H1 (cell line): ENCODE data around the gene MAML1. TPM values are rescaled to one million over a fixed set of nuclear protein-coding genes. Genes with fewer than 3 reads are reported as not detected.

Experiments used
- CHD2 ChIP-seq: IDR thresholded peaks from 2 replicates; pipeline ENCODE4 v1.6.1; 2012; ENCODE audit warnings: low read length, improper control_type of control experiment
- KDM5A ChIP-seq: fragments of 200-600 bp; IDR thresholded peaks from 2 replicates; pipeline ENCODE4 v1.7.1; 2012; ENCODE audit warnings: mild to moderate bottlenecking, low read length, inconsistent platforms, mixed read lengths
- POLR2A ChIP-seq, 2 experiments: IDR thresholded peaks; 1 replicate in 1 of 2; 2 replicates in 1 of 2; pipeline ENCODE4 v1.6.1; 2011; ENCODE audit warnings: low read depth in 2 of 2, low read length in 2 of 2, mild to moderate bottlenecking in 2 of 2; ENCODE audit errors: control extremely low read depth in 1 of 2
- SIN3A ChIP-seq, 2 experiments: IDR thresholded peaks in 1 of 2; conservative IDR thresholded peaks in 1 of 2; 2 replicates each; pipeline ENCODE4 v1.6.1; 2011 to 2012; ENCODE audit warnings: low read length in 2 of 2, improper control_type of control experiment in 1 of 2, low read depth in 1 of 2, mild to moderate bottlenecking in 1 of 2
- SP1 ChIP-seq: IDR thresholded peaks from 2 replicates; pipeline ENCODE4 v1.6.1; 2011; ENCODE audit warnings: low read depth, low read length
- SP2 ChIP-seq: IDR thresholded peaks from 2 replicates; pipeline ENCODE4 v1.6.1; 2012; ENCODE audit warnings: mild to moderate bottlenecking, low read length, inconsistent platforms
- SRF ChIP-seq: IDR thresholded peaks from 2 replicates; pipeline ENCODE4 v1.6.1; 2011; ENCODE audit warnings: mild to moderate bottlenecking, low read depth, low read length, moderate library complexity
- polyA plus RNA-seq, 7 experiments: library from polyadenylated mRNA; depleted of rRNA in 3 of 7; stranded (reverse) in 5 of 7; unstranded in 2 of 7; fragments of >200 nt in 5 of 7; fragments of 200-250 nt in 2 of 7; gene quantifications; 1 replicate in 5 of 7; 2 replicates in 1 of 7; 4 replicates in 1 of 7; pipeline versions ENCODE4 v1.2.1 to v1.2.3, GENCODE V29; 2011 to 2013; ENCODE audit warnings: missing spikeins in 2 of 7, mixed read lengths in 2 of 7
- total RNA-seq: library from RNA; stranded (reverse); fragmentation: NEBNext Ultra II Directional; extraction: Animal tissue kit (Norgen Biotek cat#: 25700); gene quantifications from 2 replicates; pipeline ENCODE4 v1.2.1, GENCODE V29; 2021
- TF ChIP-seq, protein P1 (sequence below), 3 experiments: IDR thresholded peaks; 1 replicate in 2 of 3; 2 replicates in 1 of 3; pipeline versions ENCODE4 v1.5.1 to v1.6.1; 2011; ENCODE audit warnings: low read length in 3 of 3, mild to moderate bottlenecking in 3 of 3, inconsistent platforms in 2 of 3, low read depth in 1 of 3, moderate library complexity in 1 of 3; ENCODE audit not compliant: insufficient read depth in 1 of 3; ENCODE audit errors: control extremely low read depth in 1 of 3
- TF ChIP-seq, protein P2 (sequence below): IDR thresholded peaks from 2 replicates; pipeline ENCODE4 v1.6.1; 2012; ENCODE audit warnings: low read length, inconsistent platforms

MAML1 gene
- total and polyA plus RNA-seq, 2 of the 8 experiments (the other 6 are each of a cell fraction or from before 2014, with no cell fraction given): 17.1 to 41.9 TPM

- no peak for TF ChIP-seq KDM5A
- TF ChIP-seq POLR2A (IDR thresholded peaks at IDR 0.05; ENCODE audit: control extremely low read depth in 1 of 2, low read depth in 2 of 2, low read length in 2 of 2): no peak
- TF ChIP-seq SIN3A (conservative IDR thresholded peaks at IDR 0.05 in 1 of 2, IDR thresholded peaks at IDR 0.05 in 1 of 2; ENCODE audit: low read depth in 1 of 2, low read length in 2 of 2): 0 out of 4 replicates have a peak, but pooled peaks of 1 of the 2 experiments have one; percentile 47
- TF ChIP-seq SP2: no peak
- TF ChIP-seq, protein P1, sequence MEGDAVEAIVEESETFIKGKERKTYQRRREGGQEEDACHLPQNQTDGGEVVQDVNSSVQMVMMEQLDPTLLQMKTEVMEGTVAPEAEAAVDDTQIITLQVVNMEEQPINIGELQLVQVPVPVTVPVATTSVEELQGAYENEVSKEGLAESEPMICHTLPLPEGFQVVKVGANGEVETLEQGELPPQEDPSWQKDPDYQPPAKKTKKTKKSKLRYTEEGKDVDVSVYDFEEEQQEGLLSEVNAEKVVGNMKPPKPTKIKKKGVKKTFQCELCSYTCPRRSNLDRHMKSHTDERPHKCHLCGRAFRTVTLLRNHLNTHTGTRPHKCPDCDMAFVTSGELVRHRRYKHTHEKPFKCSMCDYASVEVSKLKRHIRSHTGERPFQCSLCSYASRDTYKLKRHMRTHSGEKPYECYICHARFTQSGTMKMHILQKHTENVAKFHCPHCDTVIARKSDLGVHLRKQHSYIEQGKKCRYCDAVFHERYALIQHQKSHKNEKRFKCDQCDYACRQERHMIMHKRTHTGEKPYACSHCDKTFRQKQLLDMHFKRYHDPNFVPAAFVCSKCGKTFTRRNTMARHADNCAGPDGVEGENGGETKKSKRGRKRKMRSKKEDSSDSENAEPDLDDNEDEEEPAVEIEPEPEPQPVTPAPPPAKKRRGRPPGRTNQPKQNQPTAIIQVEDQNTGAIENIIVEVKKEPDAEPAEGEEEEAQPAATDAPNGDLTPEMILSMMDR (IDR thresholded peaks at IDR 0.05; ENCODE audit: control extremely low read depth in 1 of 3, insufficient read depth in 1 of 3, low read depth in 1 of 3, low read length in 3 of 3): peak; percentile 47 to 94 (median 89)
- no peak for TF ChIP-seq CHD2
- TF ChIP-seq, protein P2, sequence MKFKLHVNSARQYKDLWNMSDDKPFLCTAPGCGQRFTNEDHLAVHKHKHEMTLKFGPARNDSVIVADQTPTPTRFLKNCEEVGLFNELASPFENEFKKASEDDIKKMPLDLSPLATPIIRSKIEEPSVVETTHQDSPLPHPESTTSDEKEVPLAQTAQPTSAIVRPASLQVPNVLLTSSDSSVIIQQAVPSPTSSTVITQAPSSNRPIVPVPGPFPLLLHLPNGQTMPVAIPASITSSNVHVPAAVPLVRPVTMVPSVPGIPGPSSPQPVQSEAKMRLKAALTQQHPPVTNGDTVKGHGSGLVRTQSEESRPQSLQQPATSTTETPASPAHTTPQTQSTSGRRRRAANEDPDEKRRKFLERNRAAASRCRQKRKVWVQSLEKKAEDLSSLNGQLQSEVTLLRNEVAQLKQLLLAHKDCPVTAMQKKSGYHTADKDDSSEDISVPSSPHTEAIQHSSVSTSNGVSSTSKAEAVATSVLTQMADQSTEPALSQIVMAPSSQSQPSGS: no peak
- TF ChIP-seq SP1: no peak
- no peak for TF ChIP-seq SRF
Observed at GRCh38 chr5:179763215-179763945, 30.8 kb downstream of the MAML1 start (continued).
